ENCODE measurements around the gene GIT1. TPM values are rescaled to one million over a fixed set of nuclear protein-coding genes. Genes with fewer than 3 reads are reported as not detected.

GIT1 gene
- polyA plus RNA-seq, 1 of the 3 experiments (the other 2 are of a cell fraction) = 42.9 TPM

DNA sequence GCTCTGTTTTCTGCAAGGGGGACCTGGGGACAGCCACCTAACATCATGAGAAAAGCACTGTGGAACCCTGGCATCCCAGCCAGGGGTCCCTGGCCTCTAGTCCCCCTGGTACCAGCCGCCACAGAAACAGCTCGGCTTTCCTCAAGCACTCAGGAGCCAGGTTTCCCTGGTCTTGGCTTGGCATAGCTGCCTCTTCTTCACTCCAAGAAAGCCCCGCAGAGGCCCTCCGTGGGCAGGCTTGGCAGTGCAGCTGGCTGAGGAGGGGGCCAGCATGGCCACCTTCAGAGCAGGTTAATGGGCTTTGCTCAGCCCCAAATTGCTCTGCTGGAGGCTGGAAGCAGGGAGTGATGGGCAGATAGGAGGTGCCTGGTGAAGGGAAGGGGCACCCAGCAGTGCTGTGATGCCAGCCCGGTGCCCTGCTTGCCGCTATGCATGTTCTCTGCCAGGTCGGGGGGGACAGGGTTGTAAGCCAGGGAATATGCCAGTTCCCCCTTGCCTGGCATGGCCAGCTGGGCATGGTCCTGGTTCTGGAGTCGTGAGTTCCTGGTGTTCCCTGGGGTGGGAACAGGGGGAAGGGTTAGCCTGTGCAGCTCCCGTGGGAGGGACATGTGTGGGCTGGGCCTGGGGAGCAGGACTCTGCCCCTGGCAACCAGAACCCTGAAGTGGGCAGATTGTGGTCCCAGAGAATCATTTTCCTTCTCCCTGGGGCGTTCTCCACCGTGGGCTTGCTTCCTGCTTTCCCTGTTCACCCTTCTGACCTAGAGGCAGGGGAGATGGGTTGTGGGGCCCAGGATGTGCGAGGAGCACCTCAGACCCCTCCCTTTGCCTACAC lies 6.7 kb upstream of the GIT1 start:
- Histone ChIP-seq H3K27me3 (ENCODE audit: insufficient read depth) (no peaks in the 10 kb centered on the region), H3K4me3 (ENCODE audit: low read depth in 2 of 2, low read length in 1 of 2) (peak overlapping the region in 1 of 2 experiments; percentile 89; a peak in 1 of 4 replicates), H4K20me1 (ENCODE audit: insufficient read depth) (peaks cover 4% of the 10 kb centered on the region; the same call in 1 of the 2 replicates), H3K4me2 (0 out of 2 replicates have a peak overlapping the region, but pooled peaks have one; percentile 4), H3K27ac (ENCODE audit: low read depth in 2 of 2, low read length in 1 of 2) (peak overlapping the region in 1 of 2 experiments; percentile 91; a peak in 2 of 4 replicates), H3K36me3 (replicated peaks in 1 of 2; ENCODE audit: control insufficient read depth in 1 of 2, insufficient read depth in 2 of 2, low read length in 1 of 2) (no peaks in the 10 kb centered on the region), H3K9ac (no peak overlapping the region), H3K79me2 (ENCODE audit: insufficient read depth) (peaks cover 28% of the 10 kb centered on the region), H2AFZ (ENCODE audit: low read depth) (no peak overlapping the region), H3F3A (replicated peaks; ENCODE audit: insufficient read depth) (peaks cover 15% of the 10 kb centered on the region), H3K9me2 (no peaks in the 10 kb centered on the region), H3K4me1 (ENCODE audit: control insufficient read depth in 1 of 2, insufficient read depth in 2 of 2, low read depth in 1 of 2, low read length in 1 of 2) (peaks cover 19 to 57% of the 10 kb centered on the region in 2 experiments), H3K9me3 (no peaks in the 10 kb centered on the region)
- WGBS (ENCODE audit: low lambda C conversion rate) = 77% methylated on average over 6 of the region's 12 CpGs
- POLR2A ChIA-PET = interaction anchor here (0.6 to 0.9 kb wide), 3 partner anchors 25 to 28 kb away, joined by 3 read pairs; no protein-coding TSS in a partner anchor
- CTCF ChIA-PET = interaction anchor here (0.5 to 2.1 kb wide), 7 partner anchors 11 to 497 kb away, joined by 3 to 7 read pairs (median 3); no protein-coding TSS in a partner anchor
- DNase-seq = no peak
- peak; percentile 51; the same call in 1 of the 2 replicates for TF ChIP-seq GATA2 (CRISPR knock-in tag; IDR thresholded peaks at IDR 0.05)
- TF ChIP-seq EP300 (IDR thresholded peaks at IDR 0.05; ENCODE audit: borderline replicate concordance in 1 of 2, low read depth in 1 of 2, low read length in 1 of 2) = no peak

DNA sequence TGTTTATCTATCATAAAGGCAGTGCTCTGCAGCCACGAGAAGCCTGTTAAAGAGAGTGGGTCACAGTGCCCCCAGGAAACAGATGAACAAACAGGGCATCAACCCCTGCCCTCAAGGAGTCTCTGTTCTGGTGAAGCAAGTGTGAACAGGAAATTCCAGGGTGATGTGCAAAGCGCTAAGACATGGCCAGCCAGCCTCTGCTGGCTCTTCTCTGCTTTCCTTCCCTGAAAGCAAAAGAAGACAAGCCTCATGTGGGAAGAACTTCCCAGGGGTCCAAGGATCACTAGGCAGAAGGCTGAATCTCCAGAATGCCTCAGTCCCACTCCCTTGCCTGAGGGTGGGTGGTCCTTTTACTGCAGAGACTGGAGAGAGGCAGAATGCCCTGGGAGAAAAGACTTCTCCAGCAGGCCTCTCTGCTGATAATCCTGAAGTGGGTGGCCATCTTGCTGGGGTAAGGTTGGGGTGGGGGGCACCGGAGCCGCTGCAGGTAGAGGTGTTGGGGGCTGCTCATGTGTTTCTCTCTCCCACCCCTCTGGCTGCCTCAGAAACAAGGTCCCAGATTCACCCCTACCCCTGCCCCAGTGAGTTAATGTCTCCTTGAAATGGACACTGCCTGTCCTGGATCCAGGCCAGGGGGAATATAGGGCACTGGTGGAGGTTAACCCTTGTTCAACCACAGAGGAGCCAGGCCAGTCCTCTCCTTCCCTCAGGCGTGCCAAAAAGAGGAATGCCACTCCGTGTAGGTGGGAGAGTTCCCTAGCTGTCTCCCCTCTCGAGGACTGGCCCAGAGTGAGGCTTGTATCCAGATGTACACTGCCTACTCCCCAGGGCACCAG lies 5.9 kb upstream of the GIT1 start:
- no peaks in the 10 kb centered on the region for H3K27me3 ChIP-seq (ENCODE audit: insufficient read depth)
- POLR2A ChIA-PET = interaction anchor here (0.9 kb wide), 1 partner anchor 26 kb away, joined by 3 read pairs; no protein-coding TSS in a partner anchor
- peaks cover 22% of the 10 kb centered on the region for H3F3A ChIP-seq (replicated peaks; ENCODE audit: insufficient read depth)
- 57% methylated on average over 5 of the region's 7 CpGs for WGBS (ENCODE audit: low lambda C conversion rate)
- DNase-seq = no peak
- H3K9me3 ChIP-seq = no peaks in the 10 kb centered on the region
- H3K9ac ChIP-seq = no peak overlapping the region
- H3K9me2 ChIP-seq = no peaks in the 10 kb centered on the region
- H3K27ac ChIP-seq (ENCODE audit: low read depth in 2 of 2, low read length in 1 of 2) = peak overlapping the region in 1 of 2 experiments; percentile 91; a peak in 2 of 4 replicates
- H3K4me1 ChIP-seq (ENCODE audit: control insufficient read depth in 1 of 2, insufficient read depth in 2 of 2, low read depth in 1 of 2, low read length in 1 of 2) = peaks cover 27 to 63% of the 10 kb centered on the region in 2 experiments
- no peaks in the 10 kb centered on the region for H3K36me3 ChIP-seq (replicated peaks in 1 of 2; ENCODE audit: control insufficient read depth in 1 of 2, insufficient read depth in 2 of 2, low read length in 1 of 2)
- peak overlapping the region in 1 of 2 experiments; percentile 89; a peak in 1 of 4 replicates for H3K4me3 ChIP-seq (ENCODE audit: low read depth in 2 of 2, low read length in 1 of 2)
- no peak overlapping the region for H2AFZ ChIP-seq (ENCODE audit: low read depth)
- peaks cover 27% of the 10 kb centered on the region for H3K79me2 ChIP-seq (ENCODE audit: insufficient read depth)
- TF ChIP-seq ELF1 (IDR thresholded peaks at IDR 0.05) (no peak), RAD21 (IDR thresholded peaks at IDR 0.05; ENCODE audit: low read length) (no peak), RCOR1 (IDR thresholded peaks at IDR 0.05; ENCODE audit: low read length) (no peak), FOSL2 (IDR thresholded peaks at IDR 0.05; ENCODE audit: borderline replicate concordance, low read depth) (no peak)
- TF ChIP-seq, protein P1, sequence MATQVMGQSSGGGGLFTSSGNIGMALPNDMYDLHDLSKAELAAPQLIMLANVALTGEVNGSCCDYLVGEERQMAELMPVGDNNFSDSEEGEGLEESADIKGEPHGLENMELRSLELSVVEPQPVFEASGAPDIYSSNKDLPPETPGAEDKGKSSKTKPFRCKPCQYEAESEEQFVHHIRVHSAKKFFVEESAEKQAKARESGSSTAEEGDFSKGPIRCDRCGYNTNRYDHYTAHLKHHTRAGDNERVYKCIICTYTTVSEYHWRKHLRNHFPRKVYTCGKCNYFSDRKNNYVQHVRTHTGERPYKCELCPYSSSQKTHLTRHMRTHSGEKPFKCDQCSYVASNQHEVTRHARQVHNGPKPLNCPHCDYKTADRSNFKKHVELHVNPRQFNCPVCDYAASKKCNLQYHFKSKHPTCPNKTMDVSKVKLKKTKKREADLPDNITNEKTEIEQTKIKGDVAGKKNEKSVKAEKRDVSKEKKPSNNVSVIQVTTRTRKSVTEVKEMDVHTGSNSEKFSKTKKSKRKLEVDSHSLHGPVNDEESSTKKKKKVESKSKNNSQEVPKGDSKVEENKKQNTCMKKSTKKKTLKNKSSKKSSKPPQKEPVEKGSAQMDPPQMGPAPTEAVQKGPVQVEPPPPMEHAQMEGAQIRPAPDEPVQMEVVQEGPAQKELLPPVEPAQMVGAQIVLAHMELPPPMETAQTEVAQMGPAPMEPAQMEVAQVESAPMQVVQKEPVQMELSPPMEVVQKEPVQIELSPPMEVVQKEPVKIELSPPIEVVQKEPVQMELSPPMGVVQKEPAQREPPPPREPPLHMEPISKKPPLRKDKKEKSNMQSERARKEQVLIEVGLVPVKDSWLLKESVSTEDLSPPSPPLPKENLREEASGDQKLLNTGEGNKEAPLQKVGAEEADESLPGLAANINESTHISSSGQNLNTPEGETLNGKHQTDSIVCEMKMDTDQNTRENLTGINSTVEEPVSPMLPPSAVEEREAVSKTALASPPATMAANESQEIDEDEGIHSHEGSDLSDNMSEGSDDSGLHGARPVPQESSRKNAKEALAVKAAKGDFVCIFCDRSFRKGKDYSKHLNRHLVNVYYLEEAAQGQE (IDR thresholded peaks at IDR 0.05; ENCODE audit: low read depth, low read length) = no peak
- TF ChIP-seq, protein P2, sequence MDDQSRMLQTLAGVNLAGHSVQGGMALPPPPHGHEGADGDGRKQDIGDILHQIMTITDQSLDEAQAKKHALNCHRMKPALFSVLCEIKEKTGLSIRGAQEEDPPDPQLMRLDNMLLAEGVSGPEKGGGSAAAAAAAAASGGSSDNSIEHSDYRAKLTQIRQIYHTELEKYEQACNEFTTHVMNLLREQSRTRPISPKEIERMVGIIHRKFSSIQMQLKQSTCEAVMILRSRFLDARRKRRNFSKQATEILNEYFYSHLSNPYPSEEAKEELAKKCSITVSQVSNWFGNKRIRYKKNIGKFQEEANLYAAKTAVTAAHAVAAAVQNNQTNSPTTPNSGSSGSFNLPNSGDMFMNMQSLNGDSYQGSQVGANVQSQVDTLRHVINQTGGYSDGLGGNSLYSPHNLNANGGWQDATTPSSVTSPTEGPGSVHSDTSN (IDR thresholded peaks at IDR 0.05) = no peak
- TF ChIP-seq, protein P3, sequence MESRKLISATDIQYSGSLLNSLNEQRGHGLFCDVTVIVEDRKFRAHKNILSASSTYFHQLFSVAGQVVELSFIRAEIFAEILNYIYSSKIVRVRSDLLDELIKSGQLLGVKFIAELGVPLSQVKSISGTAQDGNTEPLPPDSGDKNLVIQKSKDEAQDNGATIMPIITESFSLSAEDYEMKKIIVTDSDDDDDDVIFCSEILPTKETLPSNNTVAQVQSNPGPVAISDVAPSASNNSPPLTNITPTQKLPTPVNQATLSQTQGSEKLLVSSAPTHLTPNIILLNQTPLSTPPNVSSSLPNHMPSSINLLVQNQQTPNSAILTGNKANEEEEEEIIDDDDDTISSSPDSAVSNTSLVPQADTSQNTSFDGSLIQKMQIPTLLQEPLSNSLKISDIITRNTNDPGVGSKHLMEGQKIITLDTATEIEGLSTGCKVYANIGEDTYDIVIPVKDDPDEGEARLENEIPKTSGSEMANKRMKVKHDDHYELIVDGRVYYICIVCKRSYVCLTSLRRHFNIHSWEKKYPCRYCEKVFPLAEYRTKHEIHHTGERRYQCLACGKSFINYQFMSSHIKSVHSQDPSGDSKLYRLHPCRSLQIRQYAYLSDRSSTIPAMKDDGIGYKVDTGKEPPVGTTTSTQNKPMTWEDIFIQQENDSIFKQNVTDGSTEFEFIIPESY (IDR thresholded peaks at IDR 0.05; ENCODE audit: borderline replicate concordance, low read depth) = no peak
- H4K20me1 ChIP-seq (ENCODE audit: insufficient read depth) = peaks cover 4% of the 10 kb centered on the region; the same call in 1 of the 2 replicates
- CTCF ChIA-PET = interaction anchor here (1.1 to 5.0 kb wide), 8 partner anchors 11 to 226 kb away, joined by 3 to 98 read pairs (median 4); partner anchors contain the start of genes ABHD15 and TP53I13
- H3K4me2 ChIP-seq = peak overlapping the region; percentile 93
